ENCODE results near the gene NFATC1. TPM values are rescaled to one million over a fixed set of nuclear protein-coding genes. Genes with fewer than 3 reads are reported as not detected.

NFATC1 gene
- total RNA-seq, 1 donor from 2014 or later: 7.1 TPM

GRCh38 chr18:79426376-79427300, 30.9 kb downstream of the NFATC1 start:
- Mint-ChIP-seq H3K27me3 (ENCODE audit: low read depth) (peaks cover 11% of the 10 kb centered on the region), H3K4me1 (ENCODE audit: low read depth) (peaks cover 18% of the 10 kb centered on the region), H3K36me3 (ENCODE audit: low read depth) (peaks cover 5% of the 10 kb centered on the region), H3K4me3 (ENCODE audit: unreplicated experiment) (no peak overlapping the region), H3K27ac (ENCODE audit: unreplicated experiment) (no peak overlapping the region), H3K9me3 (ENCODE audit: low read depth) (no peaks in the 10 kb centered on the region)
- no peak for DNase-seq (ENCODE audit: low spot score)
- no peak for TF ChIP-seq CTCF (IDR thresholded peaks at IDR 0.05)

DNA sequence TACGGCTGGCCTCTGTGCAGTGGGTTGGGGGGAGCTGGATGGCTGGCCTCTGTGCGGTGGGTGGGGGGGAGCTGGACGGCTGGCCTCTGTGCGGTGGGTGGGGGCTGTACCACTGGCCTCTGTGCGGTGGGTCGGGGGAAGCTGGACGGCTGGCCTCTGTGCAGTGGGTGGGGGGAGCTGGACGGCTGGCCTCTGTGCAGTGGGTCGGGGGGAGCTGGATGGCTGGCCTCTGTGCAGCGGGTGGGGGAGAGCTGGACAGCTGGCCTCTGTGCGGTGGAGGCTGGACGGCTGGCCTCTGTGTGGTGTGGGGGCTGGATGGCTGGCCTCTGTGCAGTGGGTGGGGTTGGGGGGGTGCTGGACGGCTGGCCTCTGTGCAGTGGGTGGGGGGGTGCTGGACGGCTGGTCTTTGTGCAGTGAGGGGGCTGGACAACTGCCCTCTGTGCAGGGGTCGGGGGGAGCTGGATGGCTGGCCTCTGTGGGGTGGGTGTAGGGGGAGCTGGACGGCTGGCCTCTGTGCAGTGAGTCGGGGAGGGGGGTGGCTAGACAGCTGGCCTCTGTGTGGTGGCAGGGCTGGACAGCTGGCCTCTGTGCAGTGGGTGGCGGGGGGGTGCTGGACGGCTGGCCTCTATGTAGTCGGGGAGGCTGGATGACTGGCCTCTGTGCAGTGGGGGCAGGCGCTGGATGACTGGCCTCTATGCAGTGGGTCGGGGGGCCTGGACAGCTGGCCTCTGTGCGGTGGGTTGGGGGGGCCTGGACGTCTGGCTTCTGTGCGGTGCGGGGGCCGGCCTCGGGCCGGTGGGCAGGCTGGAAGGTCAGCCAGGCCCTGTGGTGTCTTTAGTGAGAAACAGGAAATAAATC, 31.9 kb downstream of the NFATC1 start:
- TF ChIP-seq CTCF (IDR thresholded peaks at IDR 0.05): no peak
- H3K9me3 Mint-ChIP-seq (ENCODE audit: low read depth): no peaks in the 10 kb centered on the region
- DNase-seq (ENCODE audit: low spot score): no peak
- H3K27ac Mint-ChIP-seq (ENCODE audit: unreplicated experiment): no peak overlapping the region
- H3K36me3 Mint-ChIP-seq (ENCODE audit: low read depth): peaks cover 5% of the 10 kb centered on the region
- H3K4me3 Mint-ChIP-seq (ENCODE audit: unreplicated experiment): no peak overlapping the region
- peaks cover 11% of the 10 kb centered on the region for H3K27me3 Mint-ChIP-seq (ENCODE audit: low read depth)
- H3K4me1 Mint-ChIP-seq (ENCODE audit: low read depth): peaks cover 12% of the 10 kb centered on the region

DNA sequence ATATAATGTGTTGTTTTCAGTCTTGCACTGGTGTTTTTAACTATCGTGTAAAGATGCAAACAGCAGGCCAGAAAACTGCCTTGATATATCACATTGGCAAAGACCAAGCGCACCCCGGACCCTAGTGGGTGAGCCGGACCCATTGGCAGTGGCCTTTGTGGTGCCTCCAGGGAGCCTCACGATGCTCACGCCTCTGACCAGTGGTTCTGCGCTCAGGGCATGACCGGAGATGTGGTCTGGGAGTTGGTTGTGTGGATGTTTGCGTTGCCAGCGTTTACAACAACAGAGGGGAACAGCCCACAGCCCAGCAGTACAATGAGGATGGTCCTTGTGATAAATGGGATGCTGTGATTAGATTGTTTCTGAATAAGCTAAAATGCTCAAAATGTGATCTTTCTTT, 32.6 kb downstream of the NFATC1 start:
- Mint-ChIP-seq H3K9me3 (ENCODE audit: low read depth) (no peaks in the 10 kb centered on the region), H3K36me3 (ENCODE audit: low read depth) (peaks cover 5% of the 10 kb centered on the region), H3K4me1 (ENCODE audit: low read depth) (peaks cover 12% of the 10 kb centered on the region), H3K27me3 (ENCODE audit: low read depth) (peaks cover 11% of the 10 kb centered on the region), H3K4me3 (ENCODE audit: unreplicated experiment) (no peak overlapping the region), H3K27ac (ENCODE audit: unreplicated experiment) (no peak overlapping the region)
- TF ChIP-seq CTCF (IDR thresholded peaks at IDR 0.05): no peak
- no peak for DNase-seq (ENCODE audit: low spot score)

DNA sequence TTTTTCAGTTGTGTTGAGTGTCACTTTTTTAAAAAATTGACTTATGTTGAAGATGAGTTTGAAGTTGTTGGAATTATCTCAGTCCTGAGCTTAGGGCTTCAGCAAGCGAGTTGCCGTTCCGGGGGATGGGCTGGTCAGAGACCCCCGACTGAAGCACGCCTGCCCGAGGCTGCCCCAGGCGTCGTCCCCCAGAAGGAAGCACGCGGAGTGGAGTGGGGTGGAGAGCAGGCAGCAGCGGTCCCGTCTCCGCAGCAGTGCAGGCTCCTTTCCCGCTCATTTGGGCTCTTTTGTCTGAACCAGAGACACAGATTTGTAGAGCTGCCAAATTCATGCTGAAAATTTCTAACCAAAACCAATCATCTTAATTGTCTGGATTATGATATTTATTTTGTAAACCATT, 33.7 kb downstream of the NFATC1 start:
- no peak for TF ChIP-seq CTCF (IDR thresholded peaks at IDR 0.05)
- peaks cover 4% of the 10 kb centered on the region for H3K36me3 Mint-ChIP-seq (ENCODE audit: low read depth)
- H3K4me3 Mint-ChIP-seq (ENCODE audit: unreplicated experiment): no peak overlapping the region
- peaks cover 10% of the 10 kb centered on the region for H3K27me3 Mint-ChIP-seq (ENCODE audit: low read depth)
- no peak overlapping the region for H3K27ac Mint-ChIP-seq (ENCODE audit: unreplicated experiment)
- no peak for DNase-seq (ENCODE audit: low spot score)
- H3K4me1 Mint-ChIP-seq (ENCODE audit: low read depth): peaks cover 11% of the 10 kb centered on the region
- no peaks in the 10 kb centered on the region for H3K9me3 Mint-ChIP-seq (ENCODE audit: low read depth)

DNA sequence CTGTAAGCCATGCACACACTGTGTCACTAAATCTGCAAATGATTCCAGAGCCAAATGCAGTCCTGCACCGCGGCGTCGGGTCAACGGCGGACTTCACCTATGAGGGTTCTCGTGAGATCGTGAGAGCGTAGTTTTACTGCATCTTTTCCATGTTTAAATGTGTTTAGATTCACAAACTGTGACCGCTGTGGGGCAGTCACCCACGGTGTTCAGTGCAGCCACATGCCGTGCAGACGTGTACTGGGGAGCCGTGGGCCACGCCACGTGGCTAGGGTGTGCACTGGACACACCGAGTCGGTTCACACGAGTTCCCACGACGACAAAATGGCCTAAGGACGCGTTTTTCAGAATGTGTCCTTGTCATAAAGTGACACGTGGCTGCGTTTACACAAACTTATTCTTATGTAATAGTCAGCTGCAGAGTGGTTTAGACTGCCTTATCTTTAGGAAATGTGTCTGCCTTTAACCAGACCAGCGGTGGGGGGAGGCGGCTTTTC, 34.1 kb downstream of the NFATC1 start:
- H3K4me3 Mint-ChIP-seq (ENCODE audit: unreplicated experiment): no peak overlapping the region
- H3K36me3 Mint-ChIP-seq (ENCODE audit: low read depth): peaks cover under 1% of the 10 kb centered on the region
- H3K4me1 Mint-ChIP-seq (ENCODE audit: low read depth): peaks cover 8% of the 10 kb centered on the region
- no peak for DNase-seq (ENCODE audit: low spot score)
- H3K27ac Mint-ChIP-seq (ENCODE audit: unreplicated experiment): no peak overlapping the region
- no peak for TF ChIP-seq CTCF (IDR thresholded peaks at IDR 0.05)
- peaks cover 5% of the 10 kb centered on the region for H3K27me3 Mint-ChIP-seq (ENCODE audit: low read depth)
- no peaks in the 10 kb centered on the region for H3K9me3 Mint-ChIP-seq (ENCODE audit: low read depth)

All from chondrocyte (in vitro differentiated cells).